Lower leg skin (tissue), 3 donors: Measurements from ENCODE around the gene NR1H2.

Source experiments
- POLR2A ChIP-seq, 2 donors: fragments of 450-650 bp; IDR thresholded peaks; one replicate each; pipeline ENCODE4 v1.6.1; 2016 to 2017; ENCODE audit warnings: antibody characterized with exemption in 2 of 2, mild to moderate bottlenecking in 1 of 2, moderate library complexity in 1 of 2
- TF ChIP-seq, protein P1 (sequence below), 3 donors: fragments of 450-650 bp; IDR thresholded peaks; one replicate each; pipeline ENCODE4 v1.5.1; 2016; ENCODE audit warnings: antibody characterized with exemption in 3 of 3, mild to moderate bottlenecking in 3 of 3, moderate library complexity in 2 of 3

DNA sequence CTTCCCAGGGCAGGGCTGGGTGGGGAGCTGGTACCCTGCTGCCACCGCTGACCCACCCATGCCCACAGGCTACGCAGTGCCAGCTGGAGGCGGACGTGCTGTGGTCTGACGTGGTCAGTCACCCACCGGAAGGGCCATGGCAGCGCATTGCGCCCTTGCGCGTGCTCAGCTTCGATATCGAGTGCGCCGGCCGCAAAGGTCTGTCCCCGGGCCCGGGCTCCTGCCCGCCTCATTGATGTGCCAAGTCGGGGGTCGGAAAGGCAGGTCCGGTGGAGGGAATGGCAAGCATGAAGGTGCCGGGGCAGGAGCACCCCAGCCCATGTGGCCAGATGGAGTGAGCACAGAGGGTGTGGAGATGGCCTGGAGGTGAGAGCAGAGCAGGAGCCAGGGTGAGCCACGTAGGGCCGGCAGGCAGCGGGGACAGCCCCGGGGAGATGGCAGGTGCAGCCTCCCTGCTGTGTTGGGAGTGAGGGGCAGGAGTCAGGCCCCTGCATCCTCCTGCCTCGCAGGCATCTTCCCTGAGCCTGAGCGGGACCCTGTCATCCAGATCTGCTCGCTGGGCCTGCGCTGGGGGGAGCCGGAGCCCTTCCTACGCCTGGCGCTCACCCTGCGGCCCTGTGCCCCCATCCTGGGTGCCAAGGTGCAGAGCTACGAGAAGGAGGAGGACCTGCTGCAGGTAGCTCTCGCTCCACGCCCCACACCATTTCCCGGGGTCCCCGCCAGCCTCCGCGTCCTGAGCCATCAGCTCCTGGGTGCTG, 26.5 kb downstream of the NR1H2 start:
- TF ChIP-seq POLR2A (IDR thresholded peaks at IDR 0.05), result no peak
- TF ChIP-seq, protein P1, sequence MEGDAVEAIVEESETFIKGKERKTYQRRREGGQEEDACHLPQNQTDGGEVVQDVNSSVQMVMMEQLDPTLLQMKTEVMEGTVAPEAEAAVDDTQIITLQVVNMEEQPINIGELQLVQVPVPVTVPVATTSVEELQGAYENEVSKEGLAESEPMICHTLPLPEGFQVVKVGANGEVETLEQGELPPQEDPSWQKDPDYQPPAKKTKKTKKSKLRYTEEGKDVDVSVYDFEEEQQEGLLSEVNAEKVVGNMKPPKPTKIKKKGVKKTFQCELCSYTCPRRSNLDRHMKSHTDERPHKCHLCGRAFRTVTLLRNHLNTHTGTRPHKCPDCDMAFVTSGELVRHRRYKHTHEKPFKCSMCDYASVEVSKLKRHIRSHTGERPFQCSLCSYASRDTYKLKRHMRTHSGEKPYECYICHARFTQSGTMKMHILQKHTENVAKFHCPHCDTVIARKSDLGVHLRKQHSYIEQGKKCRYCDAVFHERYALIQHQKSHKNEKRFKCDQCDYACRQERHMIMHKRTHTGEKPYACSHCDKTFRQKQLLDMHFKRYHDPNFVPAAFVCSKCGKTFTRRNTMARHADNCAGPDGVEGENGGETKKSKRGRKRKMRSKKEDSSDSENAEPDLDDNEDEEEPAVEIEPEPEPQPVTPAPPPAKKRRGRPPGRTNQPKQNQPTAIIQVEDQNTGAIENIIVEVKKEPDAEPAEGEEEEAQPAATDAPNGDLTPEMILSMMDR (IDR thresholded peaks at IDR 0.05), result no peak
